Hematopoietic multipotent progenitor cell treated with erythropoietin and hydrocortisone succinate and interleukin-3 and kit ligand, for 17 days (in vitro differentiated cells): ENCODE data around the gene GNG14.
"Not testable (repeated sequence)": the region's sequence is repeated elsewhere in the genome, so short reads cannot be mapped to it uniquely, and the experiment has no call there.

ENCODE experiments used
- DNase-seq: peaks from one replicate; pipeline ENCODE4 v3.0.0-alpha.2; 2015; ENCODE audit warnings: low spot score

The GNG14 gene

GRCh38 chr19:12667731-12668302, 20.0 kb upstream of the GNG14 start:
- DNase-seq = no peak

- no peak for DNase-seq
Observed at GRCh38 chr19:12668346-12668745, 19.5 kb upstream of the GNG14 start.

DNA sequence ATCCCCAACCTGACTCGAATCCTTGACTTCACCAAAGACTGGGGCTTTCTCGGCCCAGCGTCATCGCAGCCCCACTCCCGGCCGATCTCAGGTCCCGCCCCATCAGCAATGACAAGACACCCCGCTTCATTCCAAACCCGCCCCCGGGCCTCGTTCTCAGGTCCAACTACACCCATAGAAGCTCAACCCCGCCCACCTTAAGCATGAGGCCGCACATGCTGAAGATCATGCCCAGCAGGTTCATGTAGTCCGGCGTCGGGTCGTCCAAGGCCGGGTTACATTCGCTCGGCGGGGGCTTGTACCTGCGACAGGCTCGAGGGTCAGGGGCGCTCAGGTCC, 18.9 kb upstream of the GNG14 start:
- peak; percentile 80 for DNase-seq

DNA sequence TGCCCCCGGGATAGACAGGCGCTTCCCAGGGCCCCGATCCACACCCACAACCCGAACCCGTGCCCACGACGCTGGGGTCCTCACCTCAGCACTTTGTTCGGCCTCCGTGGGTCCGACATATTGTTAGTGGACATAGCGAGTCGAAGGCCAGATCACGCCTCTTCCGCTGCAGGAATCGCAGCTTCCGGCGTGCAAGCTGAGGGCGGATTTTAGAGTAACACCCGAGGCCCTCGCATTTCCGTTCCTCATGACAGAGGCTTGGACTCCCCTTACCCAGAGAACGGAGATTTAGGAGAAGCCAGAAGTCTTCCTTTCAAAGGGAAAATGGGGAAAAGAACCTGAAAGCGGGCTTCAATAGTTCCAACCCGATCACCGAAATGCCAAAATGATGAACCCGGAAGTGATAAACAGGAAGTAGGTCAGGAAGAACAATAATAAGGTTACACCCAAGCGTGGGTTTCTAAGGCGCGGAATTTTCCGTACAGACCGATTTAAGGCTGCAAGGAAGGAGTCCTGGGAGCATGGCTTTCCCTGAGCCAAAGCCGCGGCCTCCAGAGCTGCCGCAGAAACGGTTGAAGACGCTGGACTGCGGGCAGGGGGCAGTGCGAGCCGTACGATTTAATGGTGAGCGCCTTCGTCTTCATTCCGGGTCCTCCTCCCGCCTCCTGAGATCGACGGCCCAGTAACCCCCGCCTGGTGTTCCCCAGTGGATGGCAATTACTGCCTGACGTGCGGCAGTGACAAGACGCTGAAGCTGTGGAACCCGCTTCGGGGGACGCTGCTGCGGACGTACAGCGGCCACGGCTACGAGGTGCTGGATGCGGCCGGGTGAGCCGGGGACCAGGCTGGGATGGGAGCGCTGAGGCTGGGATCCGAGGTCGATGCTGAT, 18.3 kb upstream of the GNG14 start:
- DNase-seq = peak; percentile 92

- no peak for DNase-seq
Observed at GRCh38 chr19:12670159-12670928, 17.5 kb upstream of the GNG14 start.

DNA sequence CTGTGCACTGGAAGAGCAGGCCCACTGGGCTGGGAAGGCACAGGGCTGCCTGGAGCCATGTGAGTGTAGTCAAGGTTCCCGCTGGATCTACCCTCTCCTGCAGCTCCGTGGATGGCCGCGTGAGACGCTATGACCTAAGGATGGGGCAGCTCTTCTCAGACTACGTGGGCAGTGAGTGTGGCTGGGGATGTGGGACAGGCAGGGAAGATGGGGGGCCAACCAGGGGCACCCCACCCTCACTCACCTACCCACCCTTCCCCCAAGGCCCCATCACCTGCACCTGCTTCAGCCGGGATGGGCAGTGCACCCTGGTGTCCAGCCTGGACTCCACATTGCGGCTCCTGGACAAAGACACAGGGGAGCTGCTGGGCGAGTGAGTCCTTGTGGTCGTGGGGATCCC, 15.1 kb upstream of the GNG14 start:
- DNase-seq = no peak

DNA sequence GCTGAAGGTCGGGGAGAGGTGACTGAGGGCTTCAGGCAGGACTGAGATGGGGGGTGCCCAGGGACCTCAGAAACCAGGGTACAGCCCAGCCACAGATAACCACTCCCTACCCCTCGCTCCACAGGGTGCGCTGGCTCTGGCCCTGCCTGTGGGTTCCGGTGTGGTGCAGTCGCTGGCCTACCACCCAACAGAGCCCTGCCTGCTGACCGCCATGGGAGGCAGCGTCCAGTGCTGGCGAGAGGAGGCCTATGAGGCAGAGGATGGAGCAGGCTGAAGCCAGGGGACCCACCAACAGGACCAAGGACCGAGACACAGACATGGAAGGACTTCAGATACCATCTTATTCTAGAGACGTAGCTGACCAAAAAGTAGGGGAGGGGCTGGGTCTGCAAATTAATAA, 12.4 kb upstream of the GNG14 start:
- DNase-seq = no peak

- DNase-seq = no peak
Observed at GRCh38 chr19:12675940-12676339, 11.9 kb upstream of the GNG14 start.

DNA sequence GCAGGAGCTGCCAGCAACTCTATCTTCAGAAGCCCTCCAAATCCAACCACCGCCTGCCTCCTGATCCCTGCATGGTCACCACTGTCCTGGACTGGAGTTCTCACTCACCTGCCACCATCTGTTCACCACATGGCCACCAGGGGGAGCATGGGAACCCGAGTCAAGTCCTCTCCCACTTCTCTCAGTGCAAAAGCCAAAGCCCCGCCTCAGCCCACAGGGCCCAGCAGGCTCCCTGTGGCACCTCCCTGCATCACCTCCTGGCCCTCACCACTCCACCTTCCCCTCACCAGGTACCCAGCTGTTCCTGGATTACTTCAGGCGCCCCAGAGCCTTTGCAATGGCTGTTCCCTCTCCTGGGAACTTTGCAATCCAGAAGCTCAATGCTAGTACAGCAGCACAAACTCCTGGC, 11.4 kb upstream of the GNG14 start:
- DNase-seq = peak; percentile 87

DNA sequence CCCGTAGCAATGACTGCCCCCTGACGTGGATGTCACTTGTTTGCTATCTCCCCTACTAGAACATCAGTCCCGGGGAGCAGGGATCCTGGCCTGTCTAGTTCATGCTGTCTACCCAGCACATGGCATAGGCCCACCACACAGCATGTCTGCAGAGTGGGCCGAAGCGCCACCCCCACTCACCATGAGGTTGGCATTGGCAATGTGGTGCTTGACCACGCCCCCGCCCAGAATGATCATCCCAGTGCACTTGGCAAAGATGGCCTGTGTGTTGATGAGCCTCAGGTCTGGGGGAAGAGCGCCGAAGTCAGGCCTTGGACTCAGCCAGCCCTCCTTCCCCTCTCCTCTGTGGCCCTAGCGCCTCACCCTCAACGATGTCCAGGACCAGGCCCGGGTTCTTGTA, 10.9 kb upstream of the GNG14 start:
- no peak for DNase-seq

DNA sequence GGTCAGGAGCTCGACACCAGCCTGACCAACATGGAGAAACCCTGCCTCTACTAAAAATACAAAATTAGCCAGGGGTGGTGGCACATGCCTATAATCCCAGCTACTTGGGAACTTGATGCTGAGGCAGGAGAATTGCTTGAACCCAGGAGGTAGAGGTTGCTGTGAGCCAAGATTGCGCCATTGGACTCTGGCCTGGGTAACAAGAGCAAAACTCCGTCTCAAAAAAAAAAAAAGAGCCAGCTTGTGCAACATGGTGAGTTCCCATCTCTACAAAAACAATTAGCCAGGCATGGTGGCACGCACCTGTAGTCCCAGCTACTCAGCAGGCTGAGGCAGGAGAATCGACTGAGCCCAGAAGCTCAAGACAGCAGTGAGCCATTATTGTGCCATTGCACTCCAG, 9.8 kb upstream of the GNG14 start:
- not testable (repeated sequence) for DNase-seq

- no peak for DNase-seq
Observed at GRCh38 chr19:12680034-12680433, 7.8 kb upstream of the GNG14 start.

GRCh38 chr19:12681074-12681987, 6.5 kb upstream of the GNG14 start, which contains the start of gene DHPS:
DHPS (minus strand) TSS chr19:12681880; CDS start chr19:12681766, 114 bp downstream.
- DNase-seq = peak; percentile 97

- DNase-seq = no peak
Observed at GRCh38 chr19:12685831-12686230, 2.0 kb upstream of the GNG14 start.

GRCh38 chr19:12689012-12689411, 1.2 kb downstream of the GNG14 start:
- no peak for DNase-seq

GRCh38 chr19:12689581-12690216, 1.9 kb downstream of the GNG14 start:
- no peak for DNase-seq

GRCh38 chr19:12692960-12693359, 5.2 kb downstream of the GNG14 start:
- DNase-seq = no peak

DNA sequence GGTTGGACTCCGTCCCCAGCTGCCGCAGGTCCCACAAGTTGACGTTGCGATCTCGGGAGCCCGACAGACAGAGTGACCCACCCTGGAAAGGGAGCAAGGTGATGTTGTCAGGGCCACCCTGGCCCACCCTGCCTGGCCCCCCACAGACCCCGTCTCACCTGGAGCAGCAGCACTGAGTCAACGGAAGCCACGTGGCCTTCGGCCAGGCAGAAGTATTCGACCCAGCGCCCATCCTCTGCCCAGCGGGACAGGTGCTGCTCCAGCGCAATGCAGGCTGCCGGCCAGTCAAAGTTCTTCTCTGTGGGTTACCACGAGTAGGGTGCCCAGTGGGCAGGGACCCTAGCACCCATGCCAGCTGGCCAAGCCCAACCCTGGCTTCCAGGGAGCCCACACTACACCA, 6.8 kb downstream of the GNG14 start:
- no peak for DNase-seq

DNA sequence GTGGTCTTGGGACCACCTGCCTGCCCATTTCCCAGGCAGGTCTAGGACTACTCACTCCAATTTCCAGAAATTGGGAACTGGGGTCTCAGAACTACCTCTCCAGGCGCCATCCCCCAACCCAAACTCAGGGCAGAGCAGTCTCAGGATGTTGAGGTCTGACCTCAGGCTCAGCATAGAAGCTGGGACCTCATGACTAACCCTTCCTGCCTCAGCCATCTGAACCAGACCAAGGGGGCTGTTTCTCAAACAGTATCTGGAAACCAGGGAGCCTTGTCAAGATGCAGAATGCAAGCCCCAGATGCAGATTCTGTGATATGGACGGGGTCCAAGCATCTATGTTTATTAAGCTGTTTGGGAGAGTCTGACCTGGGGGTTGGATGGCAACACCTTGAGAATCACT, 7.3 kb downstream of the GNG14 start:
- no peak for DNase-seq

DNA sequence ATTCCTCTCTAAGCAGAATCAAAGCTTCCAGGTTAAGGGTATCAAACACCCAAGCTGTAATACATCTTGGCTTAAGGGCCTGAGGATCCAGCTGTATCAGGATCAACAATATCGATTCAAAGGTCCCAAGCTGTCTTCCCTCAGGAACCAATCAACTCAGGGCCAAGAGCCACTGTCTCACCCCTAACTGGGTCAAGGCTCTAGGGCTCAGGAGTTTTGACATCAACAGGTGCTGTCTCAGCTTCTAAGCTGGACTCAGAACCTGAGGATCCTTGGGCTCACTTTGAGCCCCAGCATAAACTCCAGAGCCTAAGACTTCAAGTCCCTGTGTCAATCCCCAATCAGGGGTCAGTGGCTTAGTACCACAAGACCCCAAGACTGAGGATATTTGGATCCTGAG, 7.7 kb downstream of the GNG14 start:
- peak; percentile 8 for DNase-seq

DNA sequence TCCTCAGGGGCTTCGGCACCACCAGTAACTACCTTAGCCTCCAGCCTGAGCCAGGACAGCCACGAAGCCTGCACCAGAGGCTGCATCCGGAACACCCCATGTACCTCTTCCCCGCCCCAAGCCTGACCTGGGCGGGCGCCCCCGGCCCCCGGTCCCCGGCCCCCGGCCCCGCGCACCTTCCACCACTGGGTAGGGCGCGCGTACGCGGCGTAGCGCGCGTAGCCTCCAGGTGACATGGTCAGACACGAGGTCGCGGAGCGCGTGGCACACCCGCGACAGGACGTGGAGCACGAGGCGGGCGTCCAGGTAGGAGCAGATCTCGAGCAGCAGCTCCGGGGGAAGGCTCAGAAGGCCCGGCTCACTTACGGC, 8.2 kb downstream of the GNG14 start:
- no peak for DNase-seq
